ENCODE results near the gene AHNAK2.
"Not testable (repeated sequence)": the region's sequence is repeated elsewhere in the genome, so short reads cannot be mapped to it uniquely, and the experiment has no call there.

The AHNAK2 gene

GRCh38 chr14:104898870-104899510 is 79.2 kb downstream of the AHNAK2 start:
- no peak for DNase-seq (ENCODE audit: low spot score)

- no peak for DNase-seq (ENCODE audit: low spot score)
These were observed 80.0 kb downstream of the AHNAK2 start for GRCh38 chr14:104898195-104898558.

DNA sequence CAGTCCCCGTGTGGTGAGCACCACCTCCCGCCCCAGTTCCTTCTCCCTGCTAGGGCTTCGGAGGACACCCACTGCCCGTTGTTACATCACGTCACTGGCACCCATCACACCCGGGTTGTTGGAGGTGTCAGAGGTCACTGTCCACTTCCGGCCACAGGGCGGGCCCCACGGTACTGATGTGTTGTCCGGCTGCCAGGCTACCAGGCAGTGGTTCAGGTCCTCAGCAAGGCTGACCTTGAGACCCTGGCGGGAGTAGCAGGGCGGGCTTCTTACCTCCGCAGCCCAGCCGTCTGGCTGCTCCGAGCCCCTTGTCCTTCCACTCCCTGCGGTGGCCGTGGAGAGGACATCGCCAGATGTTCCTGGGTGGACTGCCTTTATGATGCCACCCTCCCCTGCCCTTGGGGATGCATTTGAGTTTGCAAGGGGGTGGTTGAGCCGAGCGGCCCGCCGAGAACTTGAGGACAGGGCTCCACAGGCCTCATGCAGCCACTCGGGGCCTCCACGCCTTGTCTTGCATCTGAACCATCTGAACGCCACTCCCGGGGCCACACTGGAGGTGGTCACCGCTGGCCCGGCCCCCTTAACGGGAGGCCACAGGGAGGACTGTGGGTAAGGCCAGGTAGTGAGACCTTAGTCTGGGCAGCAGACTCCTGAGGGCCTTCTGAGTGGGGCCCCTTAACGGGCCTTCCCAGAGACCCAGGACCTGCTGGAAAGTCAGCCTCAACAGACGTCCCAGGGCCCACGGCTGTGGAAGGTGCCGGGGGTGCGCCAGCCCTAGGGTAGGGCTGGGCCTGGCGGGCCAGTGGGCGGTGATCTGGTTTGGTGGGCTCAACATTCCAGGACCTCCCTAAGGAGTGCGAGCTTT is 80.6 kb downstream of the AHNAK2 start:
- DNase-seq (ENCODE audit: low spot score): no peak

GRCh38 chr14:104895786-104896661 is 82.2 kb downstream of the AHNAK2 start:
- DNase-seq (ENCODE audit: low spot score): no peak

GRCh38 chr14:104895207-104895785 is 82.9 kb downstream of the AHNAK2 start:
- DNase-seq (ENCODE audit: low spot score): no peak

DNA sequence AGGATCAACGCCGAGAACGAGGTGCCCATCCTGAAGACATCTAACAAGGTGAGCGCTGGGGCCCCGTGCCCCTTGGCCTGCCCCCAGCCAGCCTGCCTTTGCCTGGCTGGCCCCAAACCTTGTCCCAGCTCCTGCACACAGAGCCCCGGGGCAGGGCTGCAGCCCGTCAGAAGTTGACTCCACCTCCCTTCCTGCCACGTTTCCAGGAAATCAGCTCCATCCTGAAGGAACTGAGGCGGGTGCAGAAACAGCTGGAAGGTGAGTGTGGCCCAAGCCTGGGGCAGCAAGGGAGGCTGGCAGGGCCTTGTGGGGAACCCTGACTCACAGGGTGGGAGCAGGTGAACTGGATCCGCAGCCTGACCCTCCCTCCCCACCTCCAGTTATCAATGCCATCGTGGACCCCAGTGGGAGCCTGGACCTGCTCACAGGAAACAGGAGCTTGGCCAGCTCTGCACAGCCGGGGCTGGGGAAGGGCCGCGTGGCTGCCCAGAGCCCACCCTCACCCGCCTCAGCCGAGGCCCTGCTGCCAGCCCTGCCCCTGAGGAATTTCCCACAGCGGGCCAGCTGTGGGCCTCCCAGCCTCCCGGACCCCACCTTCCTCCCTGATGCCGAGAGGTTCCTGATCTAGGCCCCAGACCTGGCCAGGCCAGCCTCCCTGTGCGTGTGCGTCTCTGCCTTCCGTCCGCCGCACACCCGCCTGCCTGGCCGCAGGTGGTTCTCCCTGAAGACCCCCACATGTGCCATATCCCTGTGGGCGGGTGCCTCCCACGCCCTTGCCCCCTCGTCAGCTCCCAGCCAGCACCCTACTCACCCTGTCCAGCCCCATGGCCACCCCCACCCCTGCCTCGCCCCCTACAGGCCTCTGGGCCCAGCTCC is 83.6 kb downstream of the AHNAK2 start:
- DNase-seq (ENCODE audit: low spot score): no peak

DNA sequence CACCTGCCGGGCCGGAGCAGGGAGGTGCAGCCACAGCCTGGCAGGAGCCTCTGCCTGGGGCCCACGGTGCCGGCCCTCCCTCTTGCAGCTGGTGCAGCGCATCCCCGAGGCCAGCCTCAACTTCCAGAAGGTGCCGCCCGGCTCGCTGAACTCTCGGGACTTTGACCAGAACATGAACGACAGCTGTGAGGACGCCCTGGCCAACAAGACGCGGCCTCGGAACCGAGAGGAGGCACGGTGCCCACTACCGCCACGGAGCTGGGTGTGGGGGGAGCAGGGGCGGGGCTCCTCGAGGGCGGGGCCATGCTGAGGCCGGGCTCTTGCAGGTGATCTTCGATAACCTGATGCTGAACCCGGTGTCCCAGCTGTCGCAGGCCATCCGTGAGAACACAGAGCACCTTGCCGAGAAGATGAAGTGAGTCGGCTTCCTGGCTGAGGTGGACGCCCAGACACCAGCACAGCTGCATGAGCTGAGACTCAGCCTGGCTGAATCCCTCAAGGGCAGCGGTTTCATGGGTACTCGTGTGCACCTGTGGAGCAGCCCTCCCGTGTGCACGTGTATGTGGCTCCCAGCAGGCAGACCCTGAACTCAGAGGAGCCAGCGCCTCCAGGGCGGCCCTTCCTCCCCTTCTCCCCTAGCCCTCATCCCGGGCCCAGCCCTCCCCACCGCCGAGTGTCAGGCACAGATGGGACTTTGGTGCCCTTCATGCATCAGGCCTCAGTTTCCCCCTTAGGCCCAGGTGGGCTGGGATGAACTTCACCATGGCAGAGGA is 84.6 kb downstream of the AHNAK2 start:
- DNase-seq (ENCODE audit: low spot score): no peak

- DNase-seq (ENCODE audit: low spot score): no peak
These were observed 85.4 kb downstream of the AHNAK2 start for GRCh38 chr14:104892531-104893434.

- no peak for DNase-seq (ENCODE audit: low spot score)
These were observed 86.3 kb downstream of the AHNAK2 start for GRCh38 chr14:104891664-104892530.

DNA sequence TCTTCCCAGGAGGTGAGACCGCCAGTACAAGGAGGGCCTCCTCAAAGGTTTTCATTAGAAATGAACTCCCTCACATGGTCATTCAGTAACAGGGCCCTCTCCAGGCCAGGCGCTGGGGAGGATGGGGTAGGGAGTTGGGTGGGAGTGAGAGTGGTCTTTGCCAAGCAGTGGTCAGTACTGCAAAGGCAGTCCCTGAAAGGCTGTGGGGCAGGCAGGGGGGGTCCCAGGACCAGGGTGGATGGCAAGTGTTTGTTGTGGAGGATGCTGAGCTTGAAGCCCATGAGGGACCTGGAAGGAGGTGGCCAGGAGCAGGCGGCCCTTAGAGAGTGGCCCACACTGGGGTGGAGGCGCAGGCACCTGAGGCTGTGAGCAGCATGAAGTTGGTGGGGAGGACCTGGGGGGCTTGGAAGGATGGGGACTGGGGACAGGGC is 87.0 kb downstream of the AHNAK2 start:
- no peak for DNase-seq (ENCODE audit: low spot score)

- DNase-seq (ENCODE audit: low spot score): not testable (repeated sequence)
These were observed 87.9 kb downstream of the AHNAK2 start for GRCh38 chr14:104890292-104890691.

DNA sequence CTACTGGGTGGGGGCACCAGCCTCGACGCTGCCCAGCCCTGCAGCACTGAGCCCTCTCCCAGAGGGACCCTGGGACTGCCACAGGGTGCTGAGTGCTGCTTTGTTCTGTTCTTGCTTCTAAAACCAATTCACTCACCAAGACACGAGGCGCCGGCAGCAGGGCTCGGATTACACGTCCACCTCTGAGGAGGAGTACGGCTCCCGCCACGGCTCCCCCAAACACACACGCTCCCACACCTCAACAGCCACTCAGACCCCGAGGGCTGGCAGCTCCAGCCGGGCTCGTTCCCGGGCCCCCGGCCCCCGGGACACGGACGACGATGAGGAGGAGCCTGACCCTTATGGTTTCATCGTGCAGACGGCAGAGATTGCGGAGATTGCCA is 88.8 kb downstream of the AHNAK2 start:
- no peak for DNase-seq (ENCODE audit: low spot score)

GRCh38 chr14:104888489-104889374 is 89.4 kb downstream of the AHNAK2 start:
- DNase-seq (ENCODE audit: low spot score): no peak

- DNase-seq (ENCODE audit: low spot score): no peak
These were observed 90.3 kb downstream of the AHNAK2 start for GRCh38 chr14:104887623-104888488.
